Left ventricle myocardium superior (tissue), 1 donor: ENCODE measurements around the gene CROCC2. TPM values are rescaled to one million over a fixed set of nuclear protein-coding genes. Genes with fewer than 3 reads are reported as not detected.
A peak's percentile ranks its signal among the peaks of the same experiment; 100 is the strongest.

Experiments
- ATAC-seq: fragments of 200-7000 bp; cut with Tn5 transposase; one replicate; pipeline ENCODE4 v1.9.1; 2020; ENCODE audit warnings: mild to moderate bottlenecking, moderate library complexity
- DNase-seq: peaks from one replicate; pipeline ENCODE4 v3.0.0-alpha.2; 2020
- intact Hi-C: fragments of 100-400 bp; cut with micrococcal nuclease; formaldehyde crosslinking; loops from one replicate; pipeline ENCODE4 v1.11.0; 2022
- total RNA-seq: library from RNA; stranded (reverse); fragmentation: NEBNext Ultra II Directional; extraction: Animal tissue kit (Norgen Biotek cat#: 25700); gene quantifications from one replicate; pipeline ENCODE4 v1.2.1, GENCODE V29; 2021
- donor health status: DM: no; HTN: yes; CAD: no; lungs with severe emphysema.

Gene CROCC2
- total RNA-seq, 1 donor from 2014 or later: not detected

DNA sequence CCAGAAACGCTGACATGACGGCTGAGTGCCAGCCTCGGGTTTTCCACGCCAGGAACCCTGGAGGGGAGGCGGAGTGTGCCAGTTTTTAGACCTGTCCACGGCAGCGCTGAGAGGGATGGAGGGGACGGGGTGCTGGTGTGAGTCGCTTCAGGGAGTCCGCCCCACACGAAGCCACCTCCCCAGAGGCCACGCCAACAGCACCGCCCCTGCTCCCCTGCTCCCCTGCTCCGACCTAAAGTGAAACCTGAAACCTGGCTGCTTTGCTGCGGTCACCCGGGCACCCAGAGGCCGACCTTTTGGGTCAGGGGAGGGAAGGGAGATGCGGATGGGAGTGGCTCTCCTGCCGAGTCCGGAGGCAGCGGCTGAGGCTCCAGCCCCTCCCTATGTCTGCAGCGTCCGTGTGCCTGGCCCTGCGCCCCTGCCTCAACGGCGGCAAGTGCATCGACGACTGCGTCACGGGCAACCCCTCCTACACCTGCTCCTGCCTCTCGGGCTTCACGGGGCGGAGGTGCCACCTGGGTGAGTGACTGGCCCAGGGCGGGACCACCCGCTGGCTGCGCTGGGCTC is 130.3 kb downstream of the CROCC2 start:
- DNase-seq (no peak), ATAC-seq (peak; percentile 41)
- intact Hi-C loops: no loop called here

DNA sequence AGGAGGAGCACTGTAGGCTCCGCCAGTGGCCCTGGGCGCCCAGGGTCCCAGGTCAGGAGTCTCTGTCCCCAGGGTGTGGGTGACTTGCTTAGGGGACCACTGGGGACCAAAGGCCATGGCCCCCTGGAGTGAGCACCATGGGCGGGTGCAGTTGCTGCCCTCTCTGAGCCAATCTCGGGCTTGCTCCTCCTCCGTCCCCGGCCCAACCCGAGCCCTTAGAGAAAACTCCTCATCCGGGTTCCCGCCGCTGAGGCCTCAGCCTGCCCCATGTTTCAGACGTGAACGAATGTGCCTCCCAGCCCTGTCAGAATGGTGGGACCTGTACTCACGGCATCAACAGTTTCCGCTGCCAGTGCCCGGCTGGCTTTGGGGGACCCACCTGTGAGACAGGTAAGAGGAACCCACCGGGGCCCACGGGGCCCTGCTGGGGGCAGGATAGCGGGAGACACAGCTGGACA is 130.9 kb downstream of the CROCC2 start:
- ATAC-seq (no peak), DNase-seq (no peak)
- intact Hi-C loops: no loop called here

DNA sequence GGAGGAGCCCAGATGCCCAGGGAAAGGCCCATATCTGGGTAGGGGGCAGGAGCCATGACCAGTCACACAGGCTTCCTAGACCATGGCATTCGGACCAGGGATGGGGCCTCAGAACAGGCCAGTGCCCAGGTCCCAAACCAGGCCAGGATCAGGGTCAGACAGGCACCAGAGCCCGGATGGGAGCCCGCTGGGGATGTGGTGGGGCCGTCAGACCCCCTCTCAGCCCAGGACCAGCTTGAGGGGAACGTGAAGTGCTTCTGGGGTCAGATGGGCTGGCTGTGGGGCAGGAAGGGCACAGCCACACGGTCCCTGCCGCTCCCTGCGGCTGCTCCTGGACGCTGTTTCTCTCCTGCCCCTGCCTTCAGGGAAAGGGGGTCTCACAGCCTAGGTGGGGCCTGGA is 131.4 kb downstream of the CROCC2 start:
- DNase-seq: no peak
- ATAC-seq: no peak
- intact Hi-C loops: no loop called here

DNA sequence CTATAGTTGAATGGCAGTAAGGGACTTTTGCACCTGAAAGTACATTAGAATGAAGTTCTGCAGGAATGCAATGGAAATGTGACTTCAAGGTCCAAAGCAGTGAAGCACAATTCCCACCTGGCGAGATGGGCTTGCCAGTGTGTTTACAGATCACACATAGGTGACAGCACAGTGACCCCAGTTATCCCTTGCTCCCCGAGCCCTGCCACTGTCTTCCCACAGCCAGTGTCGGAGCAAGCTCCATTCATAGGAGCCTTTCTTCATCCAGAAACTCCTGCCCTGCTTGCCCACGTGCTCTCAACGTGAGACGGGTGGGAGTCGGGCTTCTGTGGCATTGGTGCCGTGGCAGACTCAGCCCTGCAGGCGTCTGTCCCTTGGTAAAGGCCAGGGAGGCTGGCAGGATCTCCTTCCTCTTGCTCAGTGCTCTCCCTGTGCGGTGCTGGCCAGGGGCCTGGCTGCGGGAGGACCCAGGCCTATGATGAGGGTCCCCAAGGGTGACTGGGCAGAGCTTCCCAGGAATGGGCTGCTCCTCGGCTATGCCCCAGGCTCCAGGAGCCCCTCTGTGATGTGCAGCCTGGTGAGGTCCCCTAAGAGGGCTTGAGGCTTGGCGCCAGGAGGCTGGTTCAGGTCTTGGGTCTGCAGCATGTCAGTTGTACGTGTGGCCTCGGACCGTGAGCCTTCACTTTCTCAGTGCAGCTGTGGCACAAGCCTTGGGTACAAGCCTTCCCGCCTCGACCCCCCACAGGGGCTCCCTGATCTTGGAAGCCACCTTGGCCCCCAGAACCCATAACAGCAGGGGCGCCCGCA is 132.4 kb downstream of the CROCC2 start:
- DNase-seq (no peak), ATAC-seq (no peak)
- intact Hi-C loops: no loop called here

DNA sequence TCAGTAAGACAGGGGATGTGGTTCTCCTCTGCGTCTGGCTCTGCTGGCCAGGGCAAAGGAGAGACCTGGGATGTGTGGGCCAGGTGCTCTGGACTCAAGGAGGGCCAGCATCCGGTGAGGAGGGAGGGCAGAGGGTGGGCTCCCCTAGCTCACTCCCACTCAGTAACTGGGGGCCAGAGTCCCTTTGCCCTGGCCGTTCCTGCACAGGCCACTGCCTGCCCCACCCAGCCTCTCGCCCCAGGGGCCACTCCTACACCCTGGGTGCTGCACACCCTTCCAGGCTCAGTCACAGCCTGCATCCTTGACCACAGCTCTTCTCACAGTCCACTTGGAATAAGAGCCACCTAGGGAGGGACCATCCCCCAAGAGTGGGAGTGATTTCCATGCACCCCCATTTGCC is 133.3 kb downstream of the CROCC2 start:
- DNase-seq: no peak

DNA sequence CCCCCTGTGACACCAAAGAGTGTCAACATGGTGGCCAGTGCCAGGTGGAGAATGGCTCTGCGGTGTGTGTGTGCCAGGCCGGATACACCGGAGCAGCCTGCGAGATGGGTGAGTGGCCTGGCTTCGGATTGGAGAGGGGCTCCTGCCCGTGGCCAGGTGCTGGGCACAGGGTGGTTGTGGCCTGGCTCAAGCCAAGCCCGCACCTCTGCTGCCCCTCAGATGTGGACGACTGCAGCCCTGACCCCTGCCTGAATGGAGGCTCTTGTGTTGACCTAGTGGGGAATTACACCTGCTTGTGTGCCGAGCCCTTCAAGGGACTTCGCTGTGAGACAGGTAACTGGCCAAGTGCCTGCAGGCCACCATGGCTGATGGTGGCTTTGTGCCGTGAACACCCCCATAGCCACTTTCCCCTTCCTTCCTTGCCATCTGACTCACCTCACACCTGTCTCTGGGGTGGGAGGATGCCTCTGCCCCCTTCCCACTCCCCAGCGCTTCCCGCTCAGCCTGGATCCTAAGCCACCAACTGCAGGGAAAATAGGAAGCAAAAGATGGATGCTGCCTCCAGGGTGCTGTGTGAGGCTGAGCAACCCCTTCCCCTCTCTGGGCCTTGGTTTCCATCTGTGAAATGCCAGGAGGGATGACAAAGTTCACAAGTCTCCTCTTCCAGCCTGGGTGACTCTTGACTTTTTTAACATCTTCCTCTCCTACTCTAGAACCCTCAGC is 134.1 kb downstream of the CROCC2 start:
- DNase-seq: no peak
- intact Hi-C loops: no loop called here

More for the DNA sequence above, 133.3 kb downstream of the CROCC2 start:
- intact Hi-C loops: no loop called here
- no peak for ATAC-seq

DNA sequence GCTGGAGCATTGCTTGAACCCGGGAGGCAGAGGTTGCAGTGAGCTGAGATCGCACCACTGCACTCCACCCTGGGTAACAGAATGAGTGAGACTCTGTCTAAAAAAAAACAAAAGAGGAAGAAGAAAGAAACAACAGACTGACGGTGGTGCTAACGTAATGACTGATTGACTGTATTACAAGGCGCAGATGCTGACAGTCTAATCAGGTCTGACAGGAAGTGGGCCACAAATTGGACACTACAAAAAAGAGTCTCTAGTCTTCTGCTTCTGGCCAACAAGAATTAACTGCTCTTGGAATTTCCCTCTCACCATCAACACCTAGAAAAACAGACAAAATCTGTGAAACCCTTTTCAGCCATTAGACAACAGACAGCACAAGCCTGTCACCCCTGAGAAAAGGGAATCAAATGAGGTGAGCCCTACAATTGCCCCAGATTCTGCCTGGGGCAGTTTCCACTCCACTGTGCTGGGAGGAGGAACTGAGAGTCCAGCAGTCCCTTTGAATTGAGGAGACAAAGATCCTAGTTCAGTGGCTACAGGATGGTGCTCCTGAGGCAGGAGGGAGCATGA is 135.5 kb downstream of the CROCC2 start:
- ATAC-seq (no peak), DNase-seq (no peak)
- intact Hi-C loops: no loop called here

More for the DNA sequence above, 134.1 kb downstream of the CROCC2 start:
- no peak for ATAC-seq

Other genes with a start within 250 kb of the CROCC2 start
- gene AQP12B, start 223.5 kb upstream of the CROCC2 start, total RNA-seq: not detected
- gene AQP12A, start 214.5 kb upstream of the CROCC2 start, total RNA-seq: not detected
- gene KIF1A, start 86.1 kb upstream of the CROCC2 start, total RNA-seq: 1.6 TPM
- 0.12 TPM for gene AGXT, start 37.5 kb upstream of the CROCC2 start, total RNA-seq
- not detected for gene MAB21L4, start 10.2 kb upstream of the CROCC2 start, total RNA-seq
- gene SNED1, start 92.3 kb downstream of the CROCC2 start, total RNA-seq: 7.4 TPM
- gene MTERF4, start 196.0 kb downstream of the CROCC2 start, total RNA-seq: 25.8 TPM
- gene PASK, start 243.1 kb downstream of the CROCC2 start, total RNA-seq: 3.4 TPM
- gene PPP1R7, start 244.1 kb downstream of the CROCC2 start, total RNA-seq: 70.3 TPM